Esophagus muscularis mucosa (tissue), 4 donors: Measurements from ENCODE around the gene MAPK13. TPM values are rescaled to one million over a fixed set of nuclear protein-coding genes. Genes with fewer than 3 reads are reported as not detected.

Experiments used
- DNase-seq: peaks from one replicate; pipeline ENCODE4 v3.0.0-alpha.2; 2017; ENCODE audit errors: extremely low spot score
- H3K27ac ChIP-seq, 4 donors: fragments of 200-600 bp; sonication (generic); replicated peaks in 1 of 4; 1 replicate in 3 of 4; 2 replicates in 1 of 4; pipeline ENCODE4 v1.5.1; 2016 to 2019; ENCODE audit warnings: mild to moderate bottlenecking in 1 of 4
- H3K27me3 ChIP-seq, 4 donors: fragments of 200-600 bp; sonication (generic); one replicate each; pipeline versions ENCODE4 v1.5.1 to v1.6.0; 2016 to 2019
- H3K36me3 ChIP-seq, 4 donors: fragments of 200-600 bp; sonication (generic); one replicate each; pipeline ENCODE4 v1.5.1; 2016 to 2019
- H3K4me1 ChIP-seq, 4 donors: fragments of 200-600 bp; sonication (generic); one replicate each; pipeline ENCODE4 v1.5.1; 2016 to 2019
- H3K4me3 ChIP-seq, 4 donors: fragments of 200-600 bp; sonication (generic); 1 replicate in 2 of 4; 2 replicates in 2 of 4; pipeline ENCODE4 v1.5.1; 2016 to 2019; ENCODE audit warnings: mild to moderate bottlenecking in 4 of 4, moderate library complexity in 1 of 4
- H3K9me3 ChIP-seq, 4 donors: fragments of 200-600 bp; sonication (generic); 1 replicate in 3 of 4; 2 replicates in 1 of 4; pipeline ENCODE4 v1.5.1; 2016 to 2019
- EP300 ChIP-seq: sonication (generic); formaldehyde crosslinking; IDR thresholded peaks from one replicate; pipeline ENCODE4 v1.6.1; 2017; ENCODE audit warnings: antibody characterized with exemption
- POLR2A ChIP-seq: fragments of 450-650 bp; IDR thresholded peaks from one replicate; pipeline ENCODE4 v1.6.1; 2017; ENCODE audit warnings: antibody characterized with exemption, moderate library complexity, mild to moderate bottlenecking, low read depth
- POLR2AphosphoS5 ChIP-seq, 2 donors: sonication (generic); formaldehyde crosslinking; IDR thresholded peaks; one replicate each; pipeline ENCODE4 v1.6.1; 2017; ENCODE audit warnings: antibody characterized with exemption in 2 of 2
- WGBS: methylation state at CpG from one replicate; pipeline ENCODE4 v1.1.5; 2018; 5-methylcytosine and 5-hydroxymethylcytosine counted together
- intact Hi-C: fragments of 100-400 bp; cut with DNase I; formaldehyde crosslinking; loops from one replicate; pipeline ENCODE4 v1.15.1; 2023
- total RNA-seq, 4 donors: library from RNA; depleted of rRNA; stranded (reverse); fragments of >200 nt; gene quantifications; one replicate each; pipeline versions ENCODE4 v1.1.0 to v1.2.1, GENCODE V29; 2016
- TF ChIP-seq, protein P1 (sequence below), 3 experiments: fragments of 200-600 bp in 2 of 3; fragments of 450-650 bp in 1 of 3; sonication (generic) in 2 of 3; IDR thresholded peaks; one replicate each; pipeline ENCODE4 v1.5.1; 2017 to 2019; ENCODE audit warnings: antibody characterized with exemption in 3 of 3, mild to moderate bottlenecking in 2 of 3, moderate library complexity in 1 of 3

The MAPK13 gene
- total RNA-seq, 4 donors from 2014 or later: 2.1 to 5.0 (median 4.5) TPM

DNA sequence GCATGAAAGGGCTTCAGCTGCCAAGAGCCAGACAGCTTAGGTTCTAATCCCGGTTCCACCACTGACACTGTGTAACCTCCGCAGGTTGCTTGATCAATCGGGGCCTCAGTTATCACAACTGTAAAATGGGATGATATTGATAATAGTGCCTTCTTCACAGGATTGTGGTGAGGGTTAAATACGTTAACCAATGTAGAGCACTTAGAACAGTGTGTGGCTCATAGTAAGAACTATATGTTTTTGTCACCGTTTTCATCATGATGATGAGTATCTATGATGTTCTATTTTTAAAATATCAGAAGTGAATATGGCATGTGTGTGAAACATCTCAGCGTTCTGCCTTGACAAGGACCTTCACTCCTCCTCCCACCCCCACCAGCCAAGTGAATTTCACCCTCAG lies 10.3 kb upstream of the MAPK13 start:
- 84% methylated on average over 6 of the region's 6 CpGs for WGBS
- H3K4me1 ChIP-seq: peaks cover 20 to 30% (median 27%) of the 10 kb centered on the region in 4 donors
- no peak overlapping the region for H3K27ac ChIP-seq
- no peak for TF ChIP-seq POLR2A
- TF ChIP-seq POLR2AphosphoS5 (IDR thresholded peaks at IDR 0.05): peak in 1 of 2 donors; percentile 8
- TF ChIP-seq EP300: no peak
- H3K36me3 ChIP-seq: peaks cover 0 to 25% (median 14%) of the 10 kb centered on the region in 4 donors
- no peak overlapping the region for H3K4me3 ChIP-seq
- intact Hi-C loops: loop anchor here (10.0 kb wide), 1 partner anchor 235 kb away; no protein-coding TSS in a partner anchor
- DNase-seq: no peak
- H3K27me3 ChIP-seq: no peaks in the 10 kb centered on the region
- no peaks in the 10 kb centered on the region for H3K9me3 ChIP-seq

DNA sequence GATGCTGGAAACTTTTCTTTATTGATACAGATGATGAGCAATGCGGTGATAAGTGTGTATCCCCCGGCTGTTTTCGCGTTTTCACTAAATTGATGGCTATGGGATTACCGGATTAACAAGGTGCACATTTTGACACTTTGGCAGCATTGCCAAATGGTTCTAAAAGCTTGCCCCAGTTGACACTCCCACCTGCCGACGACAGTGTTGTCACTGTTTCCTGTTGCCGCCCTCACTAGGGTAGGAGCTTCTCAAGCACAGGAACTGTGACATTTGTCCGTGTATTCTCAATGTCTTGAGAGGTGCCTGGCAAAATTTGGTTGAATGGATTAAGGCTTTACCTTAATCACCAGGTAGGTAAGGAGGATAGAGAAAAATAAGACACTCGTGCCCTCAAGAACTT lies 9.8 kb upstream of the MAPK13 start:
- Histone ChIP-seq H3K27me3 (no peaks in the 10 kb centered on the region), H3K9me3 (no peaks in the 10 kb centered on the region), H3K4me3 (no peak overlapping the region), H3K4me1 (peaks cover 20 to 30% (median 27%) of the 10 kb centered on the region in 4 donors), H3K36me3 (peaks cover 0 to 25% (median 14%) of the 10 kb centered on the region in 4 donors), H3K27ac (peak overlapping the region in 1 of 4 donors; percentile 30)
- peak; percentile 92 for DNase-seq
- 57% methylated on average over 10 of the region's 10 CpGs for WGBS
- no peak for TF ChIP-seq POLR2AphosphoS5 (IDR thresholded peaks at IDR 0.05)
- intact Hi-C loops: loop anchor here (10.0 kb wide), 1 partner anchor 234 kb away; no protein-coding TSS in a partner anchor

DNA sequence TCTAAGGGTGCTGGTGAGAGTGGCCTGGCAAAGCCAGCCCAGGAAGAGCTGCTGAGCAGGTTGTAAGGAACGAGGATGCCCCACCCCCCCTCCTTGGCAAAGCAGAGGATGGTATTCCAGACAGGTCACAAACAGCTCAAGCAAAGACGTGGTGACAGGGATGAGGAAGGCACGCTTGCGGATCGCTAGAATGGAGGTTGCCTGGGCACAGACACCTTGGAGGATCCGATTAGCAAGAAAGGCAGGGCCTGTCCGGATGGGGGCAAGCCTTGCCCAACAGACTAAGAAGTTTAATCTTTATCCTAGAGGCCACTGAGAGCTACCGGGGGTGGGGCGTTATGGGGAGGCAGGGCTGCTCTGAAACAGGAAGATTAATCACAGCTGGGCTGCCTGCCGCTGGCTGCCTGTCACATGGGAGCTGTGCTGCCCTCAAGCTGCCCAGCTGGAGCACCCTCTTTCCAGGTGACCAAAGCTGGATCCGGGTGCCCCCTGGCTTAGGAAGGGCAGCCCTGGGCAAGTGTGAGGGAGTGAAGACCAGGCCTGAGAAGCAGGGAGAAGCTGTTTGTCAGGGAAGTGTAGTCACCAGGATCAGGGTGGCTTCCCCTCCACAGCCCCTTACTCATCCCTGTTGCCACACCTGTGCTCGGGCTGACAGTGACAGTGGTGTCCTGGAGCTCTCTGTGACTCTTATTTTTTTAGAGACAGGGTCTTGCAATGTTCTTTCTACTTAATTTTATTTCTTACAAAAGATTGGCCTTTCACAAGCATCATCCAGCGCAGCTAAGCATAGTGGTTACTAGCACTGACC lies 9.1 kb upstream of the MAPK13 start:
- Histone ChIP-seq H3K9me3 (no peaks in the 10 kb centered on the region), H3K27me3 (no peaks in the 10 kb centered on the region), H3K4me3 (no peak overlapping the region), H3K4me1 (peaks cover 20 to 30% (median 27%) of the 10 kb centered on the region in 4 donors), H3K27ac (peak overlapping the region in 1 of 4 donors; percentile 30), H3K36me3 (peaks cover 0 to 25% (median 13%) of the 10 kb centered on the region in 4 donors)
- TF ChIP-seq POLR2AphosphoS5 (IDR thresholded peaks at IDR 0.05) (peak in 1 of 2 donors; percentile 5), POLR2A (no peak)
- WGBS: 39% methylated on average over 12 of the region's 13 CpGs
- intact Hi-C loops: loop anchor here (10.0 kb wide), 1 partner anchor 234 kb away; no protein-coding TSS in a partner anchor
- DNase-seq: no peak

DNA sequence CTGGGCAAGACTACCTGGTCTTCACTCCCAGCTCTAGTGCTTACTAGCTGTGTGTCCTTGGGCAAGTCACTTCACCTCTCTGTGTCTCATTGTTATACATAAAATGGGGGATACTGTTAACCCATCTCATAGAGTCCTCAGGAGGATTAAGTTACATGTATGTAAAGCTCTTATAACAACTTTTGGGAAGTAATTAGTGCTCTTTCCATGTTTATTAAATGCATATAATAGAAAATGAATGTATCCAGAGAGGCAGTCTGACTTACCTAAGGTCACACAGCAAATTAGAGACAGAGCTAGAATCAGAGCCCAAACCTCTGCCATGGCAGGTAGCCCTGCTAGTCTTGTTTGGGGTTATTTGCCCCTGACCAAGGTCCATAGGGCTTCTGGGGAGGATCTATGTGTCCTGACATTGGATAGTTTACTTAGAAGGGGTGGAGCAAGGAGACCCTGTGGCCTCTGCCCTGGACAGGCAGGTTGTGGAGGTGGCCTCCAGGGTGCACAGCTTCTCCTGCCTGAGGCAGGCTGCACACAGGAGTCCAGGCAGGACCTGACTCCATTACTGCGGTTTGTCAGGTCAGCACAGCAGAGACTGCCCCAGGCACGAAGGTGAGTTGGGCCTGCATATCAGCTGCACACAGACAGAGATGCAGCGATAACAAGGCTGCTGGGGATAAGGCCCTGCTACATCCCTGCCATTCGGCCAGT lies 8.4 kb upstream of the MAPK13 start:
- H3K4me3 ChIP-seq: no peak overlapping the region
- WGBS: 78% methylated on average over 3 of the region's 4 CpGs
- no peaks in the 10 kb centered on the region for H3K9me3 ChIP-seq
- TF ChIP-seq POLR2AphosphoS5 (IDR thresholded peaks at IDR 0.05) (no peak), POLR2A (no peak), EP300 (no peak)
- TF ChIP-seq, protein P1, sequence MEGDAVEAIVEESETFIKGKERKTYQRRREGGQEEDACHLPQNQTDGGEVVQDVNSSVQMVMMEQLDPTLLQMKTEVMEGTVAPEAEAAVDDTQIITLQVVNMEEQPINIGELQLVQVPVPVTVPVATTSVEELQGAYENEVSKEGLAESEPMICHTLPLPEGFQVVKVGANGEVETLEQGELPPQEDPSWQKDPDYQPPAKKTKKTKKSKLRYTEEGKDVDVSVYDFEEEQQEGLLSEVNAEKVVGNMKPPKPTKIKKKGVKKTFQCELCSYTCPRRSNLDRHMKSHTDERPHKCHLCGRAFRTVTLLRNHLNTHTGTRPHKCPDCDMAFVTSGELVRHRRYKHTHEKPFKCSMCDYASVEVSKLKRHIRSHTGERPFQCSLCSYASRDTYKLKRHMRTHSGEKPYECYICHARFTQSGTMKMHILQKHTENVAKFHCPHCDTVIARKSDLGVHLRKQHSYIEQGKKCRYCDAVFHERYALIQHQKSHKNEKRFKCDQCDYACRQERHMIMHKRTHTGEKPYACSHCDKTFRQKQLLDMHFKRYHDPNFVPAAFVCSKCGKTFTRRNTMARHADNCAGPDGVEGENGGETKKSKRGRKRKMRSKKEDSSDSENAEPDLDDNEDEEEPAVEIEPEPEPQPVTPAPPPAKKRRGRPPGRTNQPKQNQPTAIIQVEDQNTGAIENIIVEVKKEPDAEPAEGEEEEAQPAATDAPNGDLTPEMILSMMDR (IDR thresholded peaks at IDR 0.05): no peak
- intact Hi-C loops: loop anchor here (10.0 kb wide), 1 partner anchor 233 kb away; no protein-coding TSS in a partner anchor
- H3K27me3 ChIP-seq: peaks cover 0 to 6% (median 0%) of the 10 kb centered on the region in 4 donors
- H3K27ac ChIP-seq: no peak overlapping the region
- H3K36me3 ChIP-seq: peaks cover 0 to 17% (median 6%) of the 10 kb centered on the region in 4 donors
- DNase-seq: no peak
- peaks cover 20 to 30% (median 27%) of the 10 kb centered on the region in 4 donors for H3K4me1 ChIP-seq

DNA sequence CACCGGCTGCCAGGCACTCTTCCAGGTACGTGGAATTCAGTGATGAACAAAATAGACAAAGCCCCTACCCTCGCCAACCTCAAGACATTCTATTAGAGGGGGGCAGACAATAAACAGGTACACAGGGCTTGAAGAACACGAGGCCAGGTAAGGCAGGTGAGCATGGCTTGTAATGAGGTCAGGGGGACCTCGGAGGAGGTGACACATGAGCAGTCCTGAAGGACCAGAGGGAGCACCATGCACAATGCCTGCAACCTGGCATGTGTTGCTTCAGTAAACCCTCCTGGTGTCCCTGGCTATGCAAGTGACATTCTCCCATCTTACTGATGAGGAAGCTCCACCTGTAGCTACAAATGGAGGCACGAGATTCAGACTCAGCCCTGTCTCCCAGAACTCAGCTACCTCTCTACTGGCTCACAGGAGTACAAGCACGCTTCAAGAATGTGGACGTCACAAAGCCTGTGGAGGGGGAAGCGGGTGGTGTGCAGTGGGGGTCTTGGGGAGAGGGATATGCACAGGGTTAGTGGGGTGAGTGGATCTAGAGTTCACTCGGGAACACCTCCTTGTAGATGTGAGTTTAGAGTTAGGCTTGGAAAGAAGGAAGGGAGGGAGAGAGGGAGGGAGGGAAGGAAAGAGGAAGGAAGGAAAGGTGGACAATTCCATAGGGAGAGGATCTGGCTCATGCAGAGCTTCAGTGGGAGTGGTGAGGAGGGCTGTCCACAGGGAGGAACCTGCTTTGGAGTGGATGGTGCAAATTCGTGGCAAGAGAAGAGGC lies 7.6 kb upstream of the MAPK13 start:
- DNase-seq: no peak
- H3K27ac ChIP-seq: no peak overlapping the region
- no peak for TF ChIP-seq POLR2AphosphoS5 (IDR thresholded peaks at IDR 0.05)
- H3K27me3 ChIP-seq: peaks cover 0 to 14% (median 0%) of the 10 kb centered on the region in 4 donors
- H3K4me1 ChIP-seq: peaks cover 20 to 30% (median 28%) of the 10 kb centered on the region in 4 donors
- H3K9me3 ChIP-seq: no peaks in the 10 kb centered on the region
- WGBS: 76% methylated on average over 11 of the region's 11 CpGs
- peaks cover 0 to 10% (median 1%) of the 10 kb centered on the region in 4 donors for H3K36me3 ChIP-seq
- intact Hi-C loops: loop anchor here (1.0 to 10.0 kb wide), 2 partner anchors 74 to 232 kb away; partner anchors contain the start of gene BRPF3
- no peak overlapping the region for H3K4me3 ChIP-seq
